Activated T-cell treated with anti-CD3 and anti-CD28 coated beads for 4 hours (primary cell): ENCODE measurements around the gene TRIM46.
"Not testable (repeated sequence)": the region's sequence is repeated elsewhere in the genome, so short reads cannot be mapped to it uniquely, and the experiment has no call there.

Source experiments
- DNase-seq: peaks from one replicate; pipeline ENCODE4 v3.0.0-alpha.2; 2020

Gene TRIM46

DNA sequence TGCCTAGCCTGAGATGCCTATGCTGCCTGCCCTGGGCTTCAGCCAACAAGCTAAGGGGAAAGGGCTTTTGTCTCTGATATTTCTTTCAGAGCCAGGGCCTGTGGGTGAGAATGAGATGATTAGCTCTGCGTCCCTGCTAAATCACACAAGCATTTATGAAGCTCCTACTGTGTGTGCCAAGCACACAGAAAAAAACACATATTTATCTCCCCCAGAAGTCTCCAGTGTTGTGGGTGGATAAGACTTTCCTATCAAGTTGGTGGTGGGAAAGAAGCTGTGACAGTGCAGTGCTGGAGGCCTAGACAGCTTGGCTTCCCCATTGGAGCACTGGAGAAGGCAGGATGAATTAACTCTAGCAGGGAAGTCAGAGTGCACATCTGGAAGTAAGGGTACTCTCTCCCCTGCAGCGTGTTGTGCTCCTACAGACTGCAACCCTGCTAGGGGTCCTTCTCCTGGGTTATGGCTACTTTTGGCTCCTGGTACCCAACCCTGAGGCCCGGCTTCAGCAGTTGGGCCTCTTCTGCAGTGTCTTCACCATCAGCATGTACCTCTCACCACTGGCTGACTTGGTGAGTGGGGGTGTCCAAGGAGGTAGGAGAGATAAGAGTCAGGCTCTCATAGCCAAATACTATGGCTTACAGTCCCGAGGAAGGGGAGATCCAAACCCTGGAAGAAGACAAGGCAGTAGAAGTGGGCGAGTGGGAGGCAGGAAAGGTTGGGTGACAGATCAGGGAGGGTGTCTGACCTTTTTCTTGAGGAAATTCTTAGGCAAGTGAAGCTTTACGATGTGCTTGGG lies 36.3 kb upstream of the TRIM46 start:
- no peak for DNase-seq

GRCh38 chr1:155139895-155140629 lies 33.6 kb upstream of the TRIM46 start, which contains the start of gene DPM3:
TSS of gene DPM3 (minus strand) at chr1:155140531. CDS start at chr1:155140240, 291 bp downstream.
- DNase-seq = peak; percentile 87

GRCh38 chr1:155140630-155140953 lies 33.1 kb upstream of the TRIM46 start:
- DNase-seq = no peak

DNA sequence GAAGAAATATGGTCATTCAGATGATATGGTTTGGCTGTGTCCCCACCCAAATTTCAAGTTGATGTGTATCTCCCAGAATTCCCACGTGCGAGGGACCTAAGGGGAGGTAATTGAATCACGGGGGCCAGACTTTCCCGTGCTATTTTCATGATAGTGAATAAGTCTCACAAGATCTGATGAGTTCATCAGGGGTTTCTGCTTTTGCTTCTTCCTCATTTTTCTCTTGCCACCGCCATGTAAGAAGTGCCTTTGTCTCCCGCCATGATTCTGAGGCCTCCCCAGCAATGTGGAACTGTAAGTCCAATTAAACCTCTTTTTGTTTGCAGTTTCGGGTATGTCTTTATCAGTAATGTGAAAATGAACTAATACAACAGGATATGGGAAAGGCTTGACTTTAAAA lies 31.9 kb upstream of the TRIM46 start:
- no peak for DNase-seq

DNA sequence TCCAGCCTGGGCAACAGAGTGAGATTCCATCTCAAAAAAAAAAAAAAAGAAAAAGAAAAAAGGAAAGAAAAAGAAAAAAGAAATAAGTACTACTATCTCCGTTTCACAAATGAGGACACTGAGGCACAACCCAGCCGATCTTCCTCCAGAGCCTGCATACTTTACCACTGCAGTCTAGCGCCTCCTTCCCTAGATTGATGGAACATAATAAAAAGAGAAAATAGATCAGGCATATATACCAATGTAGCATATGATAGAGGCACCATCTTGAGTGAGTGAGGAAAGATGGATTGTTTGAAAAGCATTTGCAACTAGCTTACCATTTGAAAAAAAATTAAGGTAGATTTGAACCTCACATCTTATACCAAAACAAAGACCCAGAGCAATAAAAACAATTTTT lies 28.2 kb upstream of the TRIM46 start:
- no peak for DNase-seq

DNA sequence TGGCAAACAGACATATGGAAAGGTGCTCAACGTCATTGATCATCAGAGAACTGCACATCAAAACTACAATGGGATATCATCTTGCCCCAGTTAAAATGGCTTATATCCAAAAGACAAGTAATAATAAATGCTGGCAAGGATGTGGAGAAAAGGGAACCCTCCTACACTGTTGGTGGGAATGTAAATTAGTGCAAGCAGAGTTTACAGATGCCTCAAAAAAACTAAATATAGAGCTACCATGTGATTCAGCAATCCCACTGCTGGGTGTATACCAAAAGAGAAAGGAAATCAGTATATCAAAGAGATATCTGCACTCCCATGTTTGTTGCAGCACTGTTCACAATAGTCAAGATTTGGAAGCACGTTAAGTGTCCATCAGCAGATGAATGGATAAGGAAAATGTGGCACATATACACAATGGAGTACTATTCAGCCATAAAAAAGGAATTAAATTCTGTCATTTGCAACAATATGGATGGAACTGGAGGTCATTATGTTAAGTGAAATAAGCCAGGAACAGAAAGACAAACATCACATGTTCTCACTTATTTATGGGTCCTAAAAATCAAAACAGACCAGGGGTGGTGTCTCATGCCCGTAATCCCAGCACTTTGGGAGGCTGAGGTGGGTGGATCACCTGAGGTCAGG lies 17.5 kb upstream of the TRIM46 start:
- not testable (repeated sequence) for DNase-seq

DNA sequence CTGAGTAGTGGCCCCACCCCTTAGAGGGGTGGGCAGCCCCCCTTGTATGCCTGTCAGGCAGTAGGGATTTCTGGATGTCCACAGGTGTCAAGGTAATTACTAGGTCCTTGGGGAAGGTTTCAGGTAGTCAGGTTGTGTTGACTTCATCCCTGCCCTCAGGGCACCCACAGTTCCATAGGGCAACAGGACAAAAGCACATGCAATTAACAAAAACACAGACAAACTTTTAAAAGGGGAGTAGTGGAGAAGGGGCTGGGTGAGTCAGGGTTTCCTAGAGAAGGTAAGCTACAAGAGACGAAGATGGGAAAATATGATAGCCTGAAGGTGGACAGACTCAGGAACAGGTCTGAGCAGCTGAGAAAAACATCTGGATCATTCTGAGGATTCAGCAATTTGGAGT lies 14.7 kb upstream of the TRIM46 start:
- no peak for DNase-seq

- no peak for DNase-seq
Observed at GRCh38 chr1:155160128-155160527, 13.5 kb upstream of the TRIM46 start.

DNA sequence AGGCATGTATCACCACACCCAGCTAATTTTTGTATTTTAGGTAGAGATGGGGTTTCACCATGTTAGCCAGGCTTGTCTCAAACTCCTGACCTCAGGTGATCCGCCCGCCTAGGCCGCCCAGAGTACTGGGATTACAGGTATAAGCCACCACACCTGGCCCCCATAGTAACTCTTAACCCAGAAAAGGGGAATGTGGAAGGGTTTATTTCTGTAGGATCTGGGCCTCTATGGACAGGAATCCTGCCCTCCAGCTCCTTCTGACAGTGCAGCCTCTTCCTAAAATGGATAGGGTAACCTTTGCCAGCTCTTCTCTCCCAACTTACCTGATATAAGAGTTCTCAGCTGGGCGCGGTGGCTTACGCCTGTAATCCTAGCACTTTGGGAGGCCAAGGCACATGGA lies 11.0 kb upstream of the TRIM46 start:
- DNase-seq = not testable (repeated sequence)

DNA sequence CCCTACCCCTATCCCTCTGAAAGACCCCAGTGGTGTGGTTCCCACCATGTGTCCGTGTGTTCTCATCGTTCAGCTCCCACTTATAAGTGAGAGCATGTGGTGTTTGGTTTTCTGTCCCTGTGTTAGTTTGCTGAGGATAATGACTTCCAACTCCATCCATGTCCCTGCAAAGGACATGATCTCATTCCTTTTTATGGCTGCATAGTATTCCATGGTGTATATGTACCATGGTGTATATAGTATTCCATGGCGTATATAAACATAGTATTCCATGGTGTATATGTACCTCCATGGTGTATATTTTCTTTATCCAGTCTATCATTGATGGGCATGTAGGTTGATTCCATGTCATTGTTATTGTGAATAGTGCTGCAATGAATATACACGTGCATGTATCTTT lies 9.9 kb upstream of the TRIM46 start:
- DNase-seq = not testable (repeated sequence)

- not testable (repeated sequence) for DNase-seq
Observed at GRCh38 chr1:155164625-155165024, 9.0 kb upstream of the TRIM46 start.

- no peak for DNase-seq
Observed at GRCh38 chr1:155166051-155166470, 7.6 kb upstream of the TRIM46 start.

GRCh38 chr1:155166471-155167165 lies 7.0 kb upstream of the TRIM46 start:
- DNase-seq = no peak

GRCh38 chr1:155167166-155168104 lies 6.2 kb upstream of the TRIM46 start:
- peak; percentile 77 for DNase-seq

DNA sequence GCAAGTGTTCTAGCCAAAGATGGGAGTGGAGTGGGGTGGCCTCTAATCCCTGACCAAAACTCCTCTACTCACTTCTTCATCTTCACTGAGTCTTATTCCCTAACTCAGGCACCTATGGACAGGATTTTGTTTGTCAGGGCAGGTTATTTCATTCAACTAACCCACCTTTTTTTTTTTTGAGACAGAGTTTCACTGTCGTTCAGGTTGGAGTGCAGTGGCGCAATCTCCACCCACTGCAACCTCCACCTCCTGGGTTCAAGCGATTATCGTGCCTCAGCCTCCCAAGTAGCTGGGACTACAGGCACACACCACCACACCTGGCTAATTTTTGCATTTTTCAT lies 5.6 kb upstream of the TRIM46 start:
- DNase-seq = not testable (repeated sequence)

DNA sequence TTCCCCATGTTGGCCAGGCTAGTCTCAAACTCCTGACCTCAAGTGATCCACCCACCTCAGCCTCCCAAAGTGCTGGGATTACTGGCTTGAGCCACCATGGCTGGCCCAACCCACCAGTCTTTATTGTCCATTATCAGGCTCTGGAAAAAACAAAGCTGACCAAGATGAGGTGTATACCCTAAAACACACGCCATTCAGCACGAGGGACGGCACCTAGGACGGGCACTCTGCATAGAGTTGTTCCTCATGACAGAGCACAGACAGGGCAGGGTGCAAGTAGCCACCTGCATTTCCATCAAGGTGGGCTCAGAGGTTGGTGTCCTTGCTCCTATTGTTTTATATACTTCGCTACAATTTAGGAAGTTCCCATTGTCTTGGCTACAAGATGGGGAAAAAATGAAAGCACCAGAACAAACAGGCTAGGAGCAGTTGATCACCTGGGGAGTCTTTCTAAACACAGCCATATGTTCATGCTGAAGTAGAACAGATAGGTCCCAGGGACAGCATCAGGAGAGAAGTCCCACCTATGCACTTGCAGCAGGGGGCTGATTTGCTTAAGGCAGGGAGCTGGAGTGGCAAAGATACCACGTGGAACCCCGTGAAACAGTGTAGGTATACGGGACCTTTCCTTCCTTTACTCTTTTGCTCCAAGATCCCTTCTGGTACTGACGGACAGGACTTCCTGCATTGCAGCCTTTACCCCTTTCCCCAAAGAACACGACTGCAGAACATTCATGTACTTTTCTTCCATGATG lies 5.0 kb upstream of the TRIM46 start:
- no peak for DNase-seq

DNA sequence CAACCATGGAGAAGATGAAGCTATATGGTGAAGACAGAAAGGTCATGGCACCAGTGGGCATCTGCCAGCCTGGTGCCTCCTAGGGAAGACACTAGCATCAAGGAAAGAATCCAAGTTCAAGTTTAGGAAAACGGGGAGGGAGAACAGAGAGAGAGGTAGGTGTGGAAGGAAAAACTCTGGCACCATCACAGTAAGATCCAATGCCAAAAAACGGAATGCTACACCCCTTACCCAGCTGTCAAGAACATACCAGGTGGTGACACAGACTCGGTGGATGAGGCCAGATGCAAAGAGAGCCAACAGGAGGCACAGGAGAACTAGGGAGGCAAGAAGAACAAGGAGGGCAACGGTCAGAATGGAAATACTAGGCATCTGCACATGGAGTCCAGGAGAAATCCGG lies 4.1 kb upstream of the TRIM46 start:
- no peak for DNase-seq

DNA sequence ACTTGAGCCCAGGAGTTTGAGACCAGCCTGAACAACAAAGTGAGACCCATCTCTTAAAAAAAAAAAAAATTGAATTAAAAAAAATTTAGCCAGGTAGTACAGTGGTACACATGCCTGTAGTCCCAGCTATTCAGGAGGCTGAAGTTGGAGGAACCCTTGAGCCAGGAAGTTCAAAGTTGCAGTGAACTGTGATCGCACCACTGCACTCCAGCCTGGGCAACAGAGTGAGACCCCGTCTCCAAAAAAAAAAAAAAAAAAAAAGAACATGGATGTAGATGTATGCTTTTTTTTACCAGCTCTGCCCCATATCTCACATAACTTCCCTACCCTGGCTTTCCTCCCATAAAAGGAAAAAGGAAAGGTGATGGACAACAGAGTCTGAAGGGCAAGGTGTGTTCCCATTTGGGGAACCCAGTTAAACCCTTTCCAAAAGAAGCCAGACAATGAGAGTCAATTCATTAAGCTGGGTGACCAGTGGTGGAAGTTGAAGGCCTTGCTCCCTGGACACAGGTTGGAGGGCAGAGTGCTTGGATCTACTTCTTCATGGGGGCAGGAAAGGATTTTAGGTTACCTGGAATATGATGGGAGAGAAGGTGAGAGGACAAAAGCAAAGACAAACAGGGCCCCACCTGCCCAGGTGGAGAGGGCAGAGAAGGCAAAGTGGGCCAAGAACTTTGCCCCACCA lies 3.4 kb upstream of the TRIM46 start:
- no peak for DNase-seq

DNA sequence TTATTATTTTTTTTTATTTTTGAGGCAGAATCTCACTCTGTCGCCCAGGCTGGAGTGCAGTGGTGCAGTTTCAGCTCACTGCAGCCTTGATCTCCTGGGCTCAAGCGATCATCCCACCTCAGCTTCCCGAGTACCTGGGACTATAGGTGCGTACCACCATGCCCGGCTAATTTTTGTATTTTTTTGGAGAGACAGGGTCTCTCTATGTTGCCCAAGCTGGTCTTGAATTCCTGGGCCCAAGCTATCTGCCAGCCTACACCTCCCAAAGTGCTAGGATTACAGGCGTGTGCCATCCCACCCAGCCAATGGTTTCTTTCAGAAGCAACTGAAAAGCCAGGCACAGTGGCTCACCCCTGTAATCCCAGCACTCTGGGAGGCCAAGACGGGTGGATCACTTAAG lies 2.8 kb upstream of the TRIM46 start:
- DNase-seq = no peak

DNA sequence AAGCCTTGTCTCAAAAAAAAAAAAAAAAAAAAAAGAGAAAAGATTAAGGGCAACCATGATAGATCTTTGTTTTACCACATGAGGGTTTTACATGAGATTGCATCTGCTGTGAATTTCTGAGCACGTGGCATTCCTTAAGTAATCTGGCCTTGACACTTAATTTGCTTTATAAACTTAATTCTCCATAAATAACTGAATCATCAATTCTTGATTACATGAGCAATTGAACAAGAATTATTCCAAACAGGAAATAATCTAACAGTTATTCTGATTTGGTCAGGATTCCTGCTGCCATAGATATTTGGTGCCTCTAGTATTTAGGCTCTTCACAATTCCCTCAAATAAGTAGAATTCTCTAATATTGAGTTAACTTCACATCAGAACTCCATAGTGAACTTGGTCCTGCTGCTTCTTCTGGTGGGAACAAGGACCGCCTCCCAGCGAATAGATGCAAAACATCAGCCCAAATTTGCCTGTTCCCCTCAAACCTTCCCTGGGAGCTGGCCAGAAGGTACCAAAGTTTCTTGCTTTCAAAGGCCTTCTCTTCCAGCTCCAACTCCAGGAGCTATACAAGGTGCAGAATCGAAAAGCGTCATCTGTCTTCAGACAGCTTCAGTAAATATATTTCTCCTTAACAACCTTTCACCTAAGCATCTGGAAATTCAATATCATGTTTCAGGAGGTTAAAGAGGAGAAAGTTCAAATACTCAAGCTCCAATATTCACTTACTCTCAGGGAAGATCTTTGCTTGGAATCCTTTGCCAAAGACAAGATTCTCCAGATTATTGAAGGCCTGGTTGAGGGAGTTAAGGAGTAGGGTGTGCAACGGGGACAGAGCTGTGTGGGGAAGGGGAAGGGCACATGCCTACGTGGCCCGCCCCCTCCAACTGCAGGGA lies 1.6 kb upstream of the TRIM46 start:
- no peak for DNase-seq
